HG02870 (cell line): ENCODE measurements around the gene FBXO36.
"Not testable (repeated sequence)": the region's sequence is repeated elsewhere in the genome, so short reads cannot be mapped to it uniquely, and the experiment has no call there.

ENCODE experiments used
- ATAC-seq: cut with Tn5 transposase; IDR thresholded peaks from one replicate; pipeline ENCODE4 v1.9.1; 2021; ENCODE audit warnings: mild to moderate bottlenecking, moderate library complexity; ENCODE audit not compliant: unreplicated experiment

The FBXO36 gene

GRCh38 chr2:229910832-229911412 lies 11.4 kb upstream of the FBXO36 start:
- ATAC-seq = peak; percentile 50

- no peak for ATAC-seq
These were observed 8.1 kb upstream of the FBXO36 start for GRCh38 chr2:229914171-229914570.

DNA sequence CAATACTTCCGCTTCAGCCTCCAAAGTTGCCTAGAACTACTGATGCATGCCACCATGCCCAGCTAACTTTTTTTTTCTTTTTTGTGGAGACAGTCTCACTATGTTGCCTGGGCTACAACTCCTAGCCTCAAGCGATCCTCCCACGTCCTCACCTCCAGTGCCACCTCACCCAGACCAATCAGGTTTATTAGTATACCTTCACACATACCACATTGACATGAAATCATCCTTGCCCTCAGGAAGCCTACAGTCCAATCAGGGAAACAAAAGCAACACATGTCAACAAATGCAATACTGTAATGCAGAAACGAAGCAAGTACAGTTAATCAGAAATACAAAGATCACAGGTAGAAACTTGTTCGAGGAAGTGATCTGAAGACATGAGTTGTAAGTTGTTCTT lies 4.5 kb upstream of the FBXO36 start:
- no peak for ATAC-seq

DNA sequence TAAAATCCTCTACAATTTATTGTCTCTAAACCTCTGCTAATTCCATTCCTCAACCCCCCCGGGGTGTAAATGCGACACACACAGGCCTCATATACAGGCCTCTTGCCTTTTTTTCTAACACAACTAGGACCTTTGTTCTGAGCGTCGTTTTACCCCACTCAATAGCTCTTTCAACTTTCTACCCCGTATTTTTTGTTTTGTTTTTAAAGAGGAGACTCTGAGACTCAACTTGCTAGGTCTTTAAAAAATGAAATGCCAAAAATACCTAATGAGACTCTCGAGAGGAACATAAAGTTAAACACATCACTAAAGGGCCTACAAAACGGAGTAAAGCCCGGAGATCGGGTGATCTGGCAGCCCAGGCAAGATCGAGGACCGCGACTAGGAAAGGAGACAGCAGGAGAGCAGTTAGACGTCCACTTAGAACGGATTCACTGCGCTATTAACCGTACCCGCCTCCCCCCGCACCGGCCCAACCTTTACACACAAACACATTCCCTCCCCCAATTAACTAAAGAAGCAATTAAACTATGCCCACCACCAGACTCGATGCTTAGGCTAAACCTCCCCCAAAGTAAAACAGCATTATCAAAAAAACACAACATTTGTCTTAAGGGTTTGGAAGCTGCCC lies 2.2 kb upstream of the FBXO36 start:
- no peak for ATAC-seq

- peak; percentile 5 for ATAC-seq
These were observed 1.0 kb upstream of the FBXO36 start for GRCh38 chr2:229921101-229921891.

- peak; percentile 67 for ATAC-seq
These were observed 333 bp upstream of the FBXO36 start, which contains the start of gene TRIP12 for GRCh38 chr2:229921892-229922448. Gene TRIP12, minus strand, starts transcription at chr2:229922009. Its CDS starts 41,930 bp downstream, at chr2:229880079.

DNA sequence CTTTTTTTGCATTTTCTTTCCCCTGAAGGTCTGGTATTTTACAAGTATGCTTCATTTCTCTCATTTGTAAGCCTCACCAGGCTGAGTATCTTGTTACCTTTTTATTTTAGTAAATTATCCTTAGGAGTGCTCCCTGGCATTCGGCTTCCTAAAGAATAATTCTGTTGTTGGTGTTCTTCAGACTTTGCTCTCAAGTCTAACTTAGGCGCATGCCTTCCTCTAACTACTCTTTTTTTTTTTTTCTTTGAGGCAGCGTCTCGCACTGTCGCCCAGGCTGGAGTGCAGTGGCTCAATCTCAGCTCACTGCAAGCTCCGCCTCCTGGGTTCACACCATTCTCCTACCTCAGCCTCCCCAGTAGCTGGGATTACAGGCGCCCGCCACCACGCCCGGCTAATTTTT lies 2.2 kb downstream of the FBXO36 start:
- ATAC-seq = not testable (repeated sequence)

- ATAC-seq = no peak
These were observed 2.9 kb downstream of the FBXO36 start for GRCh38 chr2:229925201-229925600.

DNA sequence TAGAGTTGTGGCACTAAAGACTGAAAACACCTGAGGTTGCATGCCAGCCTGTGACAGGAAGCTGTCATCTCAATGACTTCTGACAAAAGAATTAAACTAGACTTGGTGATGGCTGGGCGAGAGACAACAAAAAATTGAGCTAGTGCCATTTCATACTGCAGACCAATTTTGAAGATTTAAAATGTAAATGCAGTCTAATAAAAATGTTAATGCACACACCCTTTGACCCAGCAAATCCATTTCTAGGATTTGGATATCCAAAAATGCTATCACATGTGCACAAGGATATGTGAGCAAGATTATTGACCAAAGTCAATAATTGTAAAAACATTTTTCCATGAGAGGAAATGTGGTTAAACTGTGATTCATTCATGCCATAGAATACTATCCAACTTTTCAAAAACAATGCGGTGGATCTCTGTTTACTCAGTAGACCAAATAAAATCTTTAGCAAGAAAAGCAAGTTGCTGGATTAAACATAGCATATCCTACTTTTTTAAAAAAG lies 5.6 kb downstream of the FBXO36 start:
- no peak for ATAC-seq

DNA sequence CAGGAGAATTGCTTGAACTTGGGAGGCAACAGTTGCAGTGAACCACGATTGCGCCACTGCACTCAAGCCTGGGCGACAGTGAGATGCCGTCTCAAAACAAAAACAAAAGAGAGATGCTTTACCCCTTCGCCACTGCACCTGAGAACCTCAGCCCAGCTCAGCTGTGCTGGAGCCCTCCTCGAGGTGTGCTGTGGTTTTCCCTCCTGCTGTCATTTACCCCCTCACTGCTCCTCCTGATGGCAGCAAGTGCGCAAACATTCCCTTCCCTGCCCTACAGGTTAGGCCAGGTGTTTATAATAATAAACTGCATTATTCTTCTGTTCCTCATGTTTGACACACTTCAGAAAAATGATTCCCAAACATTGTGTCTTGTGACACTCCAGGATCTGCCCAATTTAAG lies 8.4 kb downstream of the FBXO36 start:
- no peak for ATAC-seq

DNA sequence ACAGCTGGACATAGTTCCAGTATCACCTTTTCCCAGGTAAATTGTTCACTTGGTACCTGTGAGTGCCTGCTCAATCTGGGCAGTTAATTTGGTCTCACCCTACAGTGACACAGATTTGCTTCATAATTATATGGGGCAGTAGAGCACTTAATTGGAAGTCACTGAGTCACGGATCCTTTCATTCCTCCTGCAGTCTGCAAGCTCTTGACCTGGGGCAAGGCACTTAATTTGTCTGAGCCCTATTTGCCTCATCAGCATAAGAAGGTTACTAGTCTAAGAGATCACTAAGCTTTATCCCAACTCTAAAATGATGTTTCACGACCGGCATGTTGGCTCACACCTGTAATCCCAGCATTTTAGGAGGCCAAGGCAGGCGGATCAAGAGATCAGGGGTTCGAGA lies 8.9 kb downstream of the FBXO36 start:
- ATAC-seq = no peak

- ATAC-seq = no peak
These were observed 15.2 kb downstream of the FBXO36 start for GRCh38 chr2:229937537-229937936.

DNA sequence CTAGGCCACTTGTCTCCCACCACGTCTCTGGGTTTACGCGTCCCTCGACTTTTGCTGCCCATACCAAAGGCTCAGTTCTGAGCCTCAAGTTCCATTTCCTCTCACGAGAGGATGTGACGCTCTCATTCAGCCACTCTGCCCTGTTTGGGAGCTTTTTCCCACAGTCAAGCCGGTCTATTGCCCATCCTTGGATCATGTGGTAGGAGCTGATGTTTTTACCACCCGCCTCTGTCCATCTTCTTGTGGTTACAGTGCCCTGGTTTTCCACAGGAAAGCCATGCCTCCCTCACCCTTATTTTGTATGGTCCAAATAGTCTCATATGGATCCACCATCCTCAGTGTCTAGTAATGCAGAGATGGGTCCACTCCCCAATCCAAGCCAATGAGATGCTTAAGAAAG lies 20.4 kb downstream of the FBXO36 start:
- ATAC-seq = no peak

- no peak for ATAC-seq
These were observed 20.9 kb downstream of the FBXO36 start for GRCh38 chr2:229943171-229943570.

DNA sequence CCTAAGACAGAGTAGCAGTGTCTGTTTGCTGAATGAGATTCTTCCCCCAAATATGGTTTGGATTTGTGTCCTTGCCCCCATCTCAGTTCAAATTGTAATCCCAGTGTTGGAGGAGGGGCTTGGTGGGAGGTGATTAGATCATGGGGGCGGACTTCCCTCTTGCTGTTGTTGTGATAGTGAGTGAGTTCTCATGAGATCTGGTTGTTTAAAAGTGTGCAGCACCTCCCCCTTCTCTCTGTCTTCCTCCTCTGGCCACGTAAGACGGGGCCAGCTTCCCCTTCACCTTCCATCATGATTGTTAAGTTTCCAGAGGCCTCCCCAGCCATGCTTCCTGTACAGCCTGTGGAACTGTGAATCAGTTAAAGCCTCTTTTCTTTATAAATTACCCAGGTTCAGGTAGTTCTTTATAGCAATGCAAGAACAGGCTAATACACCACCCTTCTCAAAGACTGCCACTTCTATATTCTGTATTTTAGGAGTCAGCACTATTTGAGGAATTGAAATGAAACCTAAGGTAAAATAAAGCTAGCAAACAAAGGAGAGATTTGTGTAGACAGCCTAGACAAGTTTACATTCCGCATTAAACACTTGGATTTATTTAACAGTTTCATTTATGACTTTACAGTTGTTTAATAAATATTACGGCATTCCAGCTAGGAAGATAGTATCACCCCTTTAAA lies 21.6 kb downstream of the FBXO36 start:
- no peak for ATAC-seq

DNA sequence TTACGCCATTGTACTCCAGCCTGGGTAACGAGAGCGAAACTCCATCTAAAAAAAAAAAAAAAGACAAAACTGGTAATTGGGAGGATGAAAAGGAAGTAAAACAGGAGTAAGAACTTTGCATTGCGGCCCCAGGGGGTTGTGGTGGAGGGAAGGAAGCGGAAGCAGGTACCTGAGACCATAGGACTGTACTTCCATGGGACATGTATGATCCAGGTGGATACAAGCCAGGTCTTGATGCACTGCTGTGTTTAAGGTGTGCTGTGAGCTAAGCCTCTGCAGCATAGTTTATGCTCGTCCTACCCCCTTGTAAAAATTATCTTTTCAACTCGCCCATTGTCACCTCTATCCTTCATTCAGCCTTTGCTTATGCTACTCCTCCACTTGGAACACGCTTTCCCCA lies 23.7 kb downstream of the FBXO36 start:
- no peak for ATAC-seq

GRCh38 chr2:229947544-229947943 lies 25.2 kb downstream of the FBXO36 start:
- no peak for ATAC-seq

GRCh38 chr2:229952256-229952835 lies 30.0 kb downstream of the FBXO36 start:
- ATAC-seq = no peak

- no peak for ATAC-seq
These were observed 33.4 kb downstream of the FBXO36 start for GRCh38 chr2:229955663-229956062.

DNA sequence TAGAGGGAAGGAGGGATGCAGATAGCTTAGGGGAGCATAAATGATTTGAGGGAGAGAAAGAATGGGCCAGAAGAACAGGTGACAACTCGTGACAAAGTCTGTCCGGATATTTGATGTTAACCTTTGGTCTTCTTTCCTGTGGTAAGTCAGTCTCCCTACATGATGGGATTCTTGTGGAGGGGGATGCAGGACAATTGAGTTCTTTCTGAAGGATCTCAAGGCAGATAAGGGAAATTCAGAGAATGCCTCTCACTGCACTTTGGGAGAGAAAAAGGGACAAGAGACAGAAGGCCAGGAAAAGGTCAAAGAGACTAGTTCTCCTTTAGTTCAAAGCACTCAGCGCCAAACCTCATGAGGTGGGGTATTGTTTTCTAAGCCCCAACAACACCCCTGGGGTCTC lies 34.2 kb downstream of the FBXO36 start:
- ATAC-seq = no peak

GRCh38 chr2:229963596-229963995 lies 41.3 kb downstream of the FBXO36 start:
- ATAC-seq = not testable (repeated sequence)
